H9 (cell line): ENCODE results near the gene SOWAHC. TPM values are rescaled to one million over a fixed set of nuclear protein-coding genes. Genes with fewer than 3 reads are reported as not detected.

Experiments
- DNase-seq: peaks from one replicate; pipeline ENCODE4 v3.0.0-alpha.2; 2017
- H2AFZ ChIP-seq: one replicate; pipeline ENCODE4 v1.6.1; 2013; ENCODE audit warnings: mild to moderate bottlenecking, low read length, control low read depth, moderate library complexity
- H2AK5ac ChIP-seq: 2 replicates; pipeline ENCODE4 v1.6.1; 2013; ENCODE audit warnings: low read length, control low read depth, mixed read lengths; ENCODE audit not compliant: insufficient read length
- H2BK120ac ChIP-seq: one replicate; pipeline ENCODE4 v1.6.1; 2013; ENCODE audit warnings: low read depth, mild to moderate bottlenecking, low read length, control low read depth, inconsistent platforms; ENCODE audit not compliant: poor library complexity, severe bottlenecking
- H2BK12ac ChIP-seq: 2 replicates; pipeline ENCODE4 v1.6.1; 2013; ENCODE audit warnings: low read length, control low read depth, mixed read lengths, low read depth; ENCODE audit not compliant: insufficient read length
- H2BK15ac ChIP-seq: 2 replicates; pipeline ENCODE4 v1.6.1; 2013; ENCODE audit warnings: low read depth, low read length, control low read depth
- H2BK20ac ChIP-seq: one replicate; pipeline ENCODE4 v1.6.1; 2013; ENCODE audit warnings: low read depth, mild to moderate bottlenecking, low read length, control low read depth, inconsistent platforms; ENCODE audit not compliant: poor library complexity, severe bottlenecking
- H2BK5ac ChIP-seq: 2 replicates; pipeline ENCODE4 v1.6.1; 2013; ENCODE audit warnings: low read length, control low read depth, mixed read lengths; ENCODE audit not compliant: insufficient read length
- H3K14ac ChIP-seq: 2 replicates; pipeline ENCODE4 v1.6.1; 2013; ENCODE audit warnings: low read length, control low read depth; ENCODE audit not compliant: insufficient read depth
- H3K18ac ChIP-seq: 2 replicates; pipeline ENCODE4 v1.6.1; 2013; ENCODE audit warnings: low read depth, mild to moderate bottlenecking, mixed read lengths, low read length, control low read depth; ENCODE audit not compliant: insufficient read length
- H3K23ac ChIP-seq: 2 replicates; pipeline ENCODE4 v1.6.1; 2013; ENCODE audit warnings: low read length, control low read depth, mixed read lengths, low read depth; ENCODE audit not compliant: insufficient read length
- H3K23me2 ChIP-seq: 2 replicates; pipeline ENCODE4 v1.6.1; 2013; ENCODE audit warnings: low read depth, mild to moderate bottlenecking, mixed read lengths, low read length, control low read depth; ENCODE audit not compliant: insufficient read length, poor library complexity, severe bottlenecking
- H3K27ac ChIP-seq: 2 replicates; pipeline ENCODE4 v1.5.1; 2013; ENCODE audit warnings: low read length, control low read depth, mixed read lengths, low read depth; ENCODE audit not compliant: insufficient read length
- H3K27me3 ChIP-seq: 2 replicates; pipeline ENCODE4 v1.6.1; 2013; ENCODE audit warnings: low read length, control low read depth, inconsistent platforms; ENCODE audit not compliant: insufficient read depth
- H3K4ac ChIP-seq: 2 replicates; pipeline ENCODE4 v1.6.1; 2013; ENCODE audit warnings: low read depth, mild to moderate bottlenecking, control low read depth, inconsistent platforms, low read length, moderate library complexity
- H3K4me1 ChIP-seq: 2 replicates; pipeline ENCODE4 v1.6.1; 2013; ENCODE audit warnings: low read length, control low read depth, inconsistent platforms; ENCODE audit not compliant: insufficient read depth
- H3K4me2 ChIP-seq: 2 replicates; pipeline ENCODE4 v1.6.1; 2013; ENCODE audit warnings: low read length, control low read depth, mixed read lengths; ENCODE audit not compliant: insufficient read length, insufficient read depth
- H3K56ac ChIP-seq: 2 replicates; pipeline ENCODE4 v1.6.1; 2013; ENCODE audit warnings: low read depth, mild to moderate bottlenecking, mixed read lengths, low read length, control low read depth; ENCODE audit not compliant: insufficient read length
- H3K79me1 ChIP-seq: 2 replicates; pipeline ENCODE4 v1.6.1; 2013; ENCODE audit warnings: low read depth, mild to moderate bottlenecking, moderate library complexity, low read length, control low read depth, inconsistent platforms; ENCODE audit not compliant: insufficient read depth, poor library complexity, severe bottlenecking
- H3K79me2 ChIP-seq: 2 replicates; pipeline ENCODE4 v1.6.1; 2013; ENCODE audit warnings: low read length, control low read depth, inconsistent platforms; ENCODE audit not compliant: insufficient read depth
- H3K9ac ChIP-seq: 2 replicates; pipeline ENCODE4 v1.6.1; 2013; ENCODE audit warnings: low read length, control low read depth, mixed read lengths; ENCODE audit not compliant: insufficient read length; ENCODE audit errors: extremely low read depth
- H3K9me3 ChIP-seq: one replicate; pipeline ENCODE4 v1.6.1; 2013; ENCODE audit warnings: low read depth, low read length, inconsistent platforms; ENCODE audit not compliant: control insufficient read depth
- H3T11ph ChIP-seq: one replicate; pipeline ENCODE4 v1.6.1; 2013; ENCODE audit warnings: mild to moderate bottlenecking, low read length, control low read depth, inconsistent platforms
- H4K20me1 ChIP-seq: one replicate; pipeline ENCODE4 v1.6.1; 2013; ENCODE audit not compliant: control insufficient read depth, insufficient read length, insufficient read depth
- H4K5ac ChIP-seq: 2 replicates; pipeline ENCODE4 v1.6.1; 2013; ENCODE audit warnings: low read depth, mild to moderate bottlenecking, mixed read lengths, low read length, control low read depth; ENCODE audit not compliant: insufficient read length
- H4K8ac ChIP-seq: replicated peaks from 2 replicates; pipeline ENCODE4 v1.6.1; 2013; ENCODE audit warnings: low read length, control low read depth, mixed read lengths, low read depth; ENCODE audit not compliant: insufficient read length
- H4K91ac ChIP-seq: 2 replicates; pipeline ENCODE4 v1.6.1; 2013; ENCODE audit warnings: low read depth, mild to moderate bottlenecking, moderate library complexity, mixed read lengths, low read length, control low read depth; ENCODE audit not compliant: insufficient read length
- H3K27ac Mint-ChIP-seq, 3 experiments: 2 replicates in 2 of 3; 3 replicates in 1 of 3; pipeline ENCODE4 v1.8.0; 2020 to 2021; ENCODE audit warnings: mixed read lengths in 3 of 3, mild to moderate bottlenecking in 1 of 3, moderate library complexity in 1 of 3
- H3K27me3 Mint-ChIP-seq: 2 replicates; pipeline ENCODE4 v1.8.0; 2021; ENCODE audit warnings: low read depth, mild to moderate bottlenecking, moderate library complexity, mixed read lengths
- H3K36me3 Mint-ChIP-seq, 3 experiments: 2 replicates in 2 of 3; 3 replicates in 1 of 3; pipeline ENCODE4 v1.8.0; 2020 to 2021; ENCODE audit warnings: low read depth in 3 of 3, mixed read lengths in 3 of 3; ENCODE audit not compliant: insufficient read depth in 1 of 3
- H3K4me1 Mint-ChIP-seq, 2 experiments: 2 replicates each; pipeline ENCODE4 v1.8.0; 2020; ENCODE audit warnings: mixed read lengths in 2 of 2
- H3K4me3 Mint-ChIP-seq, 2 experiments: 2 replicates in 1 of 2; 3 replicates in 1 of 2; pipeline ENCODE4 v1.8.0; 2020 to 2021; ENCODE audit warnings: mild to moderate bottlenecking in 2 of 2, mixed read lengths in 2 of 2, moderate library complexity in 1 of 2
- H3K9me3 Mint-ChIP-seq, 2 experiments: 2 replicates in 1 of 2; 3 replicates in 1 of 2; pipeline ENCODE4 v1.8.0; 2020; ENCODE audit warnings: mild to moderate bottlenecking in 2 of 2, mixed read lengths in 2 of 2, moderate library complexity in 1 of 2
- CTCF ChIP-seq: fragments of 200-600 bp; sonication (generic); conservative IDR thresholded peaks from 3 replicates; pipeline ENCODE4 v1.8.0; 2021; ENCODE audit warnings: antibody characterized with exemption, mild to moderate bottlenecking
- WGBS: extraction: QIAGEN DNeasy Blood & Tissue Kit; methylation state at CpG from one replicate; pipeline ENCODE4 v1.1.7; 2013; ENCODE audit warnings: missing lambda C conversion rate, low lambda C conversion rate, mixed read lengths; ENCODE audit not compliant: insufficient read length; ENCODE audit errors: extremely low coverage; 5-methylcytosine and 5-hydroxymethylcytosine counted together
- total RNA-seq: library from RNA; stranded (reverse); gene quantifications from 2 replicates; pipeline ENCODE4 v1.2.1, GENCODE V29; 2021

Gene SOWAHC
- total RNA-seq, 1 experiment from 2014 or later, result 20.1 TPM

- no peaks in the 10 kb centered on the region for H3K27me3 ChIP-seq
- no peak overlapping the region for H2BK5ac ChIP-seq
- H3K18ac ChIP-seq, result no peak overlapping the region
- H3K36me3 Mint-ChIP-seq, result peaks cover 0 to 8% (median 5%) of the 10 kb centered on the region in 3 experiments; a peak in 4 of 7 replicates
- H4K8ac ChIP-seq, result no peak overlapping the region
- H4K20me1 ChIP-seq, result no peaks in the 10 kb centered on the region
- H2AFZ ChIP-seq, result no peak overlapping the region
- no peak overlapping the region for H3K14ac ChIP-seq
- H2BK12ac ChIP-seq, result no peak overlapping the region
- no peak overlapping the region for H3K4ac ChIP-seq
- H3K27ac ChIP-seq, result no peak overlapping the region
- peaks cover 6% of the 10 kb centered on the region; the same call in 1 of the 2 replicates for H3K4me1 ChIP-seq
- DNase-seq, result no peak
- no peak overlapping the region for H3K4me3 Mint-ChIP-seq
- H2BK120ac ChIP-seq, result no peak overlapping the region
- no peaks in the 10 kb centered on the region for H3K23me2 ChIP-seq
- H3K56ac ChIP-seq, result no peak overlapping the region
- H3K9me3 Mint-ChIP-seq, result no peaks in the 10 kb centered on the region
- TF ChIP-seq CTCF, result no peak
- H3K9me3 ChIP-seq, result no peaks in the 10 kb centered on the region
- peaks cover 19% of the 10 kb centered on the region; the same call in 1 of the 2 replicates for H3K79me2 ChIP-seq
- H2BK20ac ChIP-seq, result no peak overlapping the region
- no peak overlapping the region for H3T11ph ChIP-seq
- no peak overlapping the region for H4K5ac ChIP-seq
- H3K23ac ChIP-seq, result no peak overlapping the region
- peaks cover 28% of the 10 kb centered on the region for H3K79me1 ChIP-seq
- no peak overlapping the region for H3K4me2 ChIP-seq
- H2BK15ac ChIP-seq, result no peak overlapping the region
- H2AK5ac ChIP-seq, result no peak overlapping the region
- H3K27ac Mint-ChIP-seq, result no peak overlapping the region
- H3K4me1 Mint-ChIP-seq, result peaks cover 29 to 32% of the 10 kb centered on the region in 2 experiments
- H3K9ac ChIP-seq, result no peak overlapping the region
- H3K27me3 Mint-ChIP-seq, result no peaks in the 10 kb centered on the region
- H4K91ac ChIP-seq, result no peak overlapping the region
- WGBS, result no CpG with 5 or more reads among the region's 3 CpGs
Measured at GRCh38 chr2:109597283-109597682, 16.9 kb upstream of the SOWAHC start.
